Stimulated activated CD4-positive, alpha-beta T cell treated with anti-CD3 and anti-CD28 coated beads, Interleukin-2, amount 100 ng/mL, for 4 hours (primary cell): ENCODE measurements around the gene B4GALT3.

Experiments
- DNase-seq: peaks from one replicate; pipeline ENCODE4 v3.0.0-alpha.2; 2020; ENCODE audit warnings: low read depth

The B4GALT3 gene

GRCh38 chr1:161128591-161129420, 48.5 kb downstream of the B4GALT3 start:
- no peak for DNase-seq

- DNase-seq, result no peak
Observed at GRCh38 chr1:161127649-161128048, 49.7 kb downstream of the B4GALT3 start.

GRCh38 chr1:161122967-161123366, 54.3 kb downstream of the B4GALT3 start:
- DNase-seq, result no peak

DNA sequence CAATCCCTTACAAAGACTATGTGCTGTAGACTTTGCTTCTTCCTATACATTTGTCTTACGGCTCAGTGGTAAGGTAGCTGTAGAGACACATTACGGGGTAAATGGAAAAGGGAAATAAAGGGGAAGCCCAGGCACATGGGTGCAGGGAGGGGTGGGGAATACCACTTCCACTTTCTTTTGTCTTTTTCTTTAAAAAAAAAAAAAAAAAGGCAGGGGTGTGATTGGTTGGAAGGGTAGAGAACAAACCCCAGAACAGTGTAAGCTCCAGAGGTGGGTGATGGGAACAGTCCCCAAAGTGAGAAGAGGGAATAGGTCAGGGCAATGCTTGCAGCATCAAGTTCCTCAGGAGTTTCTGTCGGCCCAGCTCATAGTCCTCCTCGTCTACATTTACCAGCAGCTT, 55.5 kb downstream of the B4GALT3 start:
- DNase-seq, result no peak
